ENCODE results near the gene PLEKHG4B.
"Not testable (repeated sequence)": the region's sequence is repeated elsewhere in the genome, so short reads cannot be mapped to it uniquely, and the experiment has no call there.

PLEKHG4B gene

GRCh38 chr5:204001-204400, 112.0 kb downstream of the PLEKHG4B start:
- DNase-seq: no peak

GRCh38 chr5:204462-204861, 112.5 kb downstream of the PLEKHG4B start:
- no peak for DNase-seq

DNA sequence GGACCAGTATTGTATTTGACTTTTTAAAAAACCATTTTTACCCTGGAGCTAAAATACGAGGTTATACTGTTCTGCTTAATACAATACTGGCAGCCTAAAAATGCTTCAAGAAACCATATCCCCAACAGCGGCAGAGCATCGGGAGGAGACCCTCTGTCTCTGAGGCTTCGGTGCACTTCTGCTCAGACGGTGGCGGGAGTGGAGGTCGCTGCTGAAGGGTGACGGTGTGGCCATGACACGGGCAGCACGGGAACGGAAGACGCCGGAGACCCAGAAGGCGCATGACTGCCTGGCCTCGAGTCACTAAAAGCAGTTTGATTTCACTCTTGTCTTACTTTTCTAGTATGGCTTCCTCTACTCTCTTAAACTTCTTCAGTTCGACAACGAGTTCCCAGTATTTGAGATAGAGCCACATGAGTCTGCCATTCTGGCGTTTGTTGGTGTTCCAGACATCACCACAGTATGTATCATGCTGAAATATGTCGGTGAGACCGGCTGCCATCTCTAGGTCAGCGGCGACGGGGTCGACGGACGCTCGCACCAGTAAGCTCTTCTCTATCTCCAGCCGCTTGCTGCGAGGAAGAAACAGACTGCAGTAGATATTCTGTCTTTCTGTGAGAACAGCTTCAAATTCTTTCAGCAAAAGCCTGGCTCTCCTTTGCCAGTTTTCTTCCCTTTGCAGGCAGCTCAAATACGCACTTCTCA, 113.2 kb downstream of the PLEKHG4B start:
- DNase-seq: no peak

DNA sequence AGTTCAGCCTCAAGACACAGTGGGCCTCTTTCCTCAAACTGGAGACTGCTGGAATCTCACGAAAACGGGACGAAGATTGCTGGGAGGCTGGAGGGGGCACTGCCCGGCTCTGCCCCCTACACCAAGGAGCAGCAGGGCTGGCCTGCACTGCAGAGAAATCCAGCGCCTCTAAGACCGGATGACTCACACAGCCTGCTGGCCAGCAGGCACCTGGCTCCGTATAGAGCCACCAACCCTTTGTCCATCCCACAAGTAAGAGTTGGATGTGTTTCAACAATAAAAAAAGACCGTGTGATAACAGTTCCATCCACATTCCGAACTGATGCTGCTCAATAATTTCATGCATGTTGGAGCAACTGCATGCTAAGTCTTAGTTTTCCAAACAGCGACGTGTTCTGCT, 114.4 kb downstream of the PLEKHG4B start:
- no peak for DNase-seq

- DNase-seq: no peak
Measured at GRCh38 chr5:206927-207536, 115.1 kb downstream of the PLEKHG4B start.

DNA sequence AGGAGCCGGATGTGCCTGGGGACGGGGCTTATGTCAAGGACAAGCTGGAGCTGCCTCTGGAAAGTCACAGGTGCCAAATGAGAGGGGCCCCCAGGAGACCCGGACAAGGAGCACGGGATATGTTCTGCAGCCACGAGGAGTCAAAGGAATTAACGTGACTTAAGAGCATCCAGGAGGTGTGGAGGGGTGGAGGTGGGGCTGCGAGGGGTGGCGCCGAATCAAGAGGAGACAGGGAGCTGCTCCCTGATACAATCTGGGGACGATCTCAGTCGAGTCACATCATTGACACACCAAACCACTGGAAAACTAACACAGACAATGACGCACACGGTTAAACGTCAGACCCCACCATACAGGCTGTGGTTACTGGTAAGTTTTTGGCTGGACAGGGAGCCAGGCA, 115.6 kb downstream of the PLEKHG4B start:
- no peak for DNase-seq

GRCh38 chr5:208449-209114, 116.6 kb downstream of the PLEKHG4B start:
- no peak for DNase-seq

DNA sequence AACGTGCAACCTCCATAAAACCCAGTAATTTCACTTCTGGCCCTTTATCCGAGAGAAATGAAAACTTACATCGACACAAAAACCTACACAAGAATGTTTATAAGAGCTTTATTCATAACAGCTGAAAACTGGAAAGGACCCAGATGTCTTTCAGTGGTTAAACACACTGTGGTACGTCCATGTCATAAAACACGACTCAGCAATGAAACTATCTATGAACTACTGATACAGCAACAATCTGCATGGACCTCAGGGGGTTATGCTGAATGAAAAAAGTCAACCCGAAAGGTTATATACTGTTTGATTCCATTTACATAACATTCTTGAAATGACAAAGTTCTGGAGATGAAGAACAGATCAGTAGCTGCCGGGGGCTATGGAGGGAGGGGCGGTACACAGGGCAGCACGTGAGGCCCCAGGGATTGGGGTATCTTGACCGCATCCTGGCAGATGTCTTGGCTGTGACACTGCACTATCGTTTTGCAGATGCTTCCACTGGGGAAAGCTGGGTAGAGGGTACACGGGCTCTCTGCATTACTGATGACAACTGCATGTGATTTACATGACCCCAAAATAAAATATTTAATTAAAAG, 121.9 kb downstream of the PLEKHG4B start:
- DNase-seq: no peak

GRCh38 chr5:215256-215655, 123.3 kb downstream of the PLEKHG4B start:
- not testable (repeated sequence) for DNase-seq

DNA sequence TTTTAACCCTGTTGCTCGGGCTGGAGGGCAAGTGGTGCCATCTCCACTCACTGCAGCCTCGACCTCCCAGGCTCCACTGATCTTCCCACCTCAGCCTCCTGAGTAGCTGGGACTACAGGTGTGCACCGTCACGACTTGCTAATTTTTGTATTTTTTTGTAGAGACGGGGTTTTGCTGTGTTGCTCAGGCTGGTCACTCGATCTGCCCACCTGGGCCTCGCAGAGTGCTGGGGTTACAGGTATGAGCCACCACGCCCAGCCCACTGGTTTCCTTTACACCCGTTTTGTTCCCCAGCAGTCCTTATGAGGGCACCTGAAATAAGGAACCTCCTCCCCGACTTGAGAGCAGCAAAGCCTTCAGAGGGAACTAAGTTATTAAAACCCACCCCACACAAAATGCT, 124.1 kb downstream of the PLEKHG4B start:
- DNase-seq: not testable (repeated sequence)

DNA sequence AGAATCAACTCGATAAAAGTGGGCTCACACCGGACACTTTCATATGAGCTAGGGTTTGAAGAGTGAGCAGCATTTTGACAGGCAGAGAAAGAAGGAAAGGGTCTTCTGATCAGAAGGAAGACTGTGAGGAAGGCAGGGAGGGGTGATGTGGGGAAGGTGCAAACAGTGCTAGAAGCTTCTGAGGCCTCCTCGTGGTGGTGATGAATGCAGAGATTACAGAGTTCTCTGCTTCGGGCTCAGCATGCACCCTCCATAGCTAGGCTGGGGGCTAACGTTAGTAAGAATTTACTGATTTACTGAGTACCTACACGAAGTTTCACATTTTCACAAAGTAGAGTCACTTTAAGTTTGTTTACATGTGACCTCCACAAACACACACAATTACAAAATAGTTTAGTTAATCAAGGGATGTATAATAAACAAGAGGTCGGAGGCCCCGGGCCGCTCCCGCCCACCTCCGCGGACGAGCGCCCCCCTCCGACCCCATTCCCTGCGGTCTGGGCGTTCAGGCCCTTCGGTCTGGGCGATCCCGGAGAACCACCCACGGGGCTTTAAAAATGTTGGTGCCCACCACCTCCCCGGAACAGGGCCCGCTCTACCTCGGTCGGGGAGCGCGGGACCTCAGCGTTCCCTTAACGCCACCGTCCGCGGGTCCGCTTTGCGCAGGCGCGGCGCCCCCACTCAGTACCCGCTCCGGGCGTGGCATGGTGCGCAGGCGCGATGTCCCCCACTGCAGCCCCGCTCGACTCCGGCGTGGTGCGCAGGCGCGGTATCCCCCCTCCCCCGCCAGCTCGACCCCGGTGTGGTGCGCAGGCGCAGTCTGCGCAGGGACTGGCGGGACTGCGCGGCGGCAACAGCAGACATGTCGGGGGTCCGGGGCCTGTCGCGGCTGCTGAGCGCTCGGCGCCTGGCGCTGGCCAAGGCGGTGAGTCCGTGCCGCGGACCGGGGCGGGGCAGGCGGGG, 125.8 kb downstream of the PLEKHG4B start, which contains the start of the genes CCDC127 and SDHA:
Gene CCDC127, minus strand, starts transcription at position 660 of the 963 bp plus-strand sequence. CDS start 1,304 bp downstream, outside the sequence.
Gene SDHA, plus strand, starts transcription at position 827 of the 963 bp plus-strand sequence. Its CDS starts 36 bp downstream, at position 863.
- DNase-seq: peak; percentile 98

DNA sequence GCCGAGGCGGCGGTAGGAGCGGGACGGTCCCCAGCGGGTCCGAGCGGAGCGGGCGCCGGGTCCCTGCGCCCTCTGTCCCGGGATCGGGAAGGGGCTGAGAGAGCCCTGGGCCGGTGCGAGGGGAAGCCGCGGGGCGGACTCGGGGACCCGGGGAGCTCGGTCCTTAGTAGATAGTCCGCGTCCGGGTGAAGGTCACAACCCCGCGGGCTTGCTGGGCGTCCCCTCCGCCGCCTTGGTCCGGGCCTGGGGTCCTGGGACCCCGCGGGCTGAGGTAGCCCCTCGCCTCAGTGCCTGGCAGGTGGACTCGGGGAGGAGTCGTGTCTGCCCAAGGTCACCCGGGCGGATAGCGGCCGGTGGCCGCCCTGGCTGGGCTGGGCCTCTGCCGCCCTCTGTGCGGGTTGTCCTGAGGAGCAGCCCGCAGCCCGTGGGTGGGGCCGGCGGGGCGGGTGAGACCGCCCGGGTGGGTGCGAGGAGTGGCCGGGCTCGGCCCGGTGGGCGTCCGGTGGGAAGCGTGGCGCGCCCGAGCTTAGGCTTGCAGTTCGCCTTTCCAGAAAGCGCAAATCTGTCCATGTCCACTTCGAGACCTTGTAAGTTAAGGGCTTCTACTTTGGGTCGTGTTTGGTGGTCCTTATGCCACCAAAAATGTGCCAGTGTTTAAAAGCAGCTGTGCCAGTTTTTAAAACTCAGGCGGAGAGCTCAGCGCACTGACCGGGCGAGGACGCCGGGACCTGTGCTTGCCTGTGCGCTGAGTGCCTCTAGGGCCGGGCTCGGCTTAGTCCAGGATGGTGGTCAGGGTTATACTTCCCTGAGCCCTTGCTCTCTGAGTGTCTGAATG, 126.7 kb downstream of the PLEKHG4B start:
- peak; percentile 66 for DNase-seq

DNA sequence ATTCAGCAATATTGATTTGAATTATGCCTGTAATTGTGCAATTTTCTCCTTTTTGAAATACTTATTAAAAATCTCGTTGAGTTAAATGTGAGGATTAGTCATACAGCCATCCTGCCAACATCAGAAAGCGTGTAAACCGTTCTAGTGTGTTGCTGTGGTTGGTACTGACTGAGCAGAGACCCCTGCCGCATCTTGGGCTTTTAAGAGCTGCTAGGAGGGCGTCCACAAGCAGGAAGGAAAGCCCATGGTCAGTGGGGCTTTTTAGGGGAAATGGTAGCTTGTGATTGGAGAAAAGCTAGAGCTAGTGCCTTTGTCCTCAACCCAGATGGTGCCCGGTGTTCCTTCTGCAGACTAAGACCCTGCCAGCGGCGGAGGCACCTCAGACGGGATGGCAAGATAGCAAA, 127.5 kb downstream of the PLEKHG4B start:
- peak; percentile 55 for DNase-seq

DNA sequence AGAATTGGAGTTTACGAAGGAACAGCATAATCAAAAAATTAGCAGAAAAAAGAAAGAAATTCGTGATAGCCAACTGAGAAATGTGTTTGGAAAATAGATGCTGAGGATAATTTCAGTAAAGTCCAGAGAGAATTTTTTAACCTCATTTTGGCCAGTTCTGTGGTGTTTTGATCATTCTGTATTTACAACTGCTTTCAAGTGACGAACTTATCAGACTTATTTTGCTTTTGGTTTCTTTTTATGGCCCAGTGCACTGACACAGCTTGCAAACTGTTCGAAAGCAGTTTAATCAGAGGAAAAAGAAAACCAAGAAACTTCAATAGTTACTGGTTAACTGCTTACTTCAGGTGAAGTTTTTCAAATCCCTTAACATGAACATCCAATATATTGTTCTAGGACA, 128.0 kb downstream of the PLEKHG4B start:
- peak; percentile 49 for DNase-seq

GRCh38 chr5:222951-223715, 131.2 kb downstream of the PLEKHG4B start:
- DNase-seq: not testable (repeated sequence)

GRCh38 chr5:223791-224190, 131.8 kb downstream of the PLEKHG4B start:
- no peak for DNase-seq

GRCh38 chr5:225334-225733, 133.4 kb downstream of the PLEKHG4B start:
- no peak for DNase-seq

- DNase-seq: not testable (repeated sequence)
Measured at GRCh38 chr5:227375-227774, 135.4 kb downstream of the PLEKHG4B start.

DNA sequence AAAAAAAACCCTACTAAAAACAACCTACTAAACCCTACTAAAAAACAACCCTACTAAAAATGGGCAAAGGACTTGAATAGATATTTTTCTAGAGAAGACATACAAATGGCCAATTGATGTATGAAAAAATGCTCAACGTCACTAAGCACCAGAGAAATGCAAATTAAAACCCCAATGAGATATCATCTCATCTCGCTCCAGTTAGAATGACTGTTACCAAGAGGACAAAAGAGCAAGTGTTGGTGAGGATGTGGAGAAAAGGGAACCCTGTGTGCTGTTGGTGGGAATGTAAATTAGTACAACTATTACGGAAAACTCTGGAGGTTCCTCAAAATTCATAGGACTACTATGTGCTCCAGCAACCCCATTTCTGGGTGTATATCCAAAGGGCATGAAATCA, 136.9 kb downstream of the PLEKHG4B start:
- no peak for DNase-seq

GRCh38 chr5:230711-231110, 138.7 kb downstream of the PLEKHG4B start:
- no peak for DNase-seq

GRCh38 chr5:231661-232060, 139.7 kb downstream of the PLEKHG4B start:
- no peak for DNase-seq
